ENCODE data around the gene MERTK.

MERTK gene

DNA sequence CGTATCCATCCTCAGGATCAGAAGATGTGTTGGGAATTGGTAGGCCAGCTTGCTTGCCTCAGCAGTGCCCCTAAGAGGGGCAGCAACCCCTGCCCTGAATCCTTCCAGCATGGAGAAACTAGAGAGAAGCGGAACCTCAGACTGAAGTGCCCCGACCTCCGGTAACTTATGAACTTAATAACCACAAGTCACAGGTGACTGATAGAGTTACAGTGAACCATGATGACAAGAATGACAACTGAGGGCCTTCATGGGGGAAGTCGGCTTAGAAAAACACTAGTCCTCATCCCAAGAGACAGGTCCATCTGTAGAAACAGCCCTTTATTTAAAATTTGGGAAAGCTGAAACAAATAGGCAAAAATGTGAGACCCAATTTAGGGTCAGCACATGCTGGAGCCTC is 114.1 kb downstream of the MERTK start:
- H3K4me3 ChIP-seq (ENCODE audit: low read depth, low read length) = no peak overlapping the region
- no peak for DNase-seq
- no peaks in the 10 kb centered on the region for H3K36me3 ChIP-seq
- H3K9me3 ChIP-seq (ENCODE audit: severe bottlenecking) = no peaks in the 10 kb centered on the region
- TF ChIP-seq, protein P1, sequence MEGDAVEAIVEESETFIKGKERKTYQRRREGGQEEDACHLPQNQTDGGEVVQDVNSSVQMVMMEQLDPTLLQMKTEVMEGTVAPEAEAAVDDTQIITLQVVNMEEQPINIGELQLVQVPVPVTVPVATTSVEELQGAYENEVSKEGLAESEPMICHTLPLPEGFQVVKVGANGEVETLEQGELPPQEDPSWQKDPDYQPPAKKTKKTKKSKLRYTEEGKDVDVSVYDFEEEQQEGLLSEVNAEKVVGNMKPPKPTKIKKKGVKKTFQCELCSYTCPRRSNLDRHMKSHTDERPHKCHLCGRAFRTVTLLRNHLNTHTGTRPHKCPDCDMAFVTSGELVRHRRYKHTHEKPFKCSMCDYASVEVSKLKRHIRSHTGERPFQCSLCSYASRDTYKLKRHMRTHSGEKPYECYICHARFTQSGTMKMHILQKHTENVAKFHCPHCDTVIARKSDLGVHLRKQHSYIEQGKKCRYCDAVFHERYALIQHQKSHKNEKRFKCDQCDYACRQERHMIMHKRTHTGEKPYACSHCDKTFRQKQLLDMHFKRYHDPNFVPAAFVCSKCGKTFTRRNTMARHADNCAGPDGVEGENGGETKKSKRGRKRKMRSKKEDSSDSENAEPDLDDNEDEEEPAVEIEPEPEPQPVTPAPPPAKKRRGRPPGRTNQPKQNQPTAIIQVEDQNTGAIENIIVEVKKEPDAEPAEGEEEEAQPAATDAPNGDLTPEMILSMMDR (IDR thresholded peaks at IDR 0.05; ENCODE audit: low read depth, low read length) = no peak
- no peak overlapping the region for H3K27ac ChIP-seq
- no peaks in the 10 kb centered on the region for H3K27me3 ChIP-seq (ENCODE audit: insufficient read depth, low read depth, severe bottlenecking)

DNA sequence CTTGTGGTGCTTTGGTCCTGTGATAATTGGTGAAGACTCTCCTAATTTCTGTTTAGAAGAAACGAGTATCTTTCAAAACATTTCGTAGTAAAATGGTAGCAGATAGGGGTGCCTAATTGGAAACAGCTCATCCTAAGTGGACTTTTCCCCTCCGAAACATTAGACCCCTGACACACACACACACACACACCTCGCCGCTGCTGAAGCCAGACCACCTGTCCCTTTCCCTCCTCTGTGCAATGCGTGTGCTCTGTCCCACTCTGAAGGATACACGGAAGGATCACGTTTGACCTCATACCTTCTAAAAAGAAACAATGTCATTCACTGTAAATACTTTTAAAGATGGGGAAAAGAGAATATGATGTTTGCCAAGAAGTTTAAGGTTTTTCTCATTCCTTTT is 120.4 kb downstream of the MERTK start:
- Histone ChIP-seq H3K36me3 (no peaks in the 10 kb centered on the region), H3K4me3 (ENCODE audit: low read depth, low read length) (no peak overlapping the region), H3K27me3 (ENCODE audit: insufficient read depth, low read depth, severe bottlenecking) (no peaks in the 10 kb centered on the region), H3K27ac (no peak overlapping the region), H3K9me3 (ENCODE audit: severe bottlenecking) (no peaks in the 10 kb centered on the region)
- TF ChIP-seq, protein P1 (IDR thresholded peaks at IDR 0.05; ENCODE audit: low read depth, low read length) = no peak
- no peak for DNase-seq

DNA sequence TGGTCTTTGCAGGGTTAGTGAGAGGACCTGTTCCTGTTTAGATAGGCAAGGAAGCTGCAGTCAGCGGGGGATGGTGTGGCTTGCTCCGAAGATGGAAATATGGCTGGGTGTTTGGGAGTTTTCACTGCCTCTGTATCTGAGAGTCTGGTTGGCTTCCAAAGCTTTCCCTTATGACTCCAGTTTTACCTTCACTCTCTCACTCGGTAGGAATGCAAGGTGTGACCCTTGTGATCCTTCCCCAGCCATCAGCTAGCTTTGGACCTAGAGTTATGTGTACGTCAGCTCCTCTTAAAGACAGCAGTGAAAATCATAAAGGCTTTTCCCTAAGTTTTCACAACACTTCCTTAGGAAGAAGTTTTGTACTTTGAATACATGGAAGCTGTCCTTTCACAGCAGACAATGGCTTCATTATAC is 121.2 kb downstream of the MERTK start:
- Histone ChIP-seq H3K27me3 (ENCODE audit: insufficient read depth, low read depth, severe bottlenecking) (no peaks in the 10 kb centered on the region), H3K4me3 (ENCODE audit: low read depth, low read length) (no peak overlapping the region), H3K27ac (no peak overlapping the region), H3K36me3 (no peaks in the 10 kb centered on the region), H3K9me3 (ENCODE audit: severe bottlenecking) (no peaks in the 10 kb centered on the region)
- no peak for DNase-seq
- TF ChIP-seq, protein P1 (IDR thresholded peaks at IDR 0.05; ENCODE audit: low read depth, low read length) = no peak

DNA sequence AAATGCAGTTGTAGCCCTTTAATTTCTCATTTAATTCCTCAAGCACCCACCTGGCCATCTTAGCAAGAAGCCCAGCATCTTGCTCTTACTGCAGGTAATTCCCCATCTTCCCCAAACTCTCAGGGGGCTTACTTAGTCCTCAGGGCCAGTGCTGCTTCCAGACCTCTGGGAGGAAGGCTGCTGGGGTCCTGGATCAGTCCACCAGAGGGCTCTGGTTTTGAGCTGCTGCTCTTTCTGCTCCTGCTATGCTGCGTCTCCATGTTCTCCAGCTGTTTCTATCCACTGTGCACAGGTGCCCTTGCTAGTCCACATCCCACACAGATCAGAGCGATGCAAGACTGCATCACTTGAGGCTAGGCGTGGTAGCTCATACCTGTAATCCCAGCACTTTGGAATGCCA is 122.2 kb downstream of the MERTK start:
- Histone ChIP-seq H3K27me3 (ENCODE audit: insufficient read depth, low read depth, severe bottlenecking) (no peaks in the 10 kb centered on the region), H3K36me3 (no peaks in the 10 kb centered on the region), H3K9me3 (ENCODE audit: severe bottlenecking) (no peaks in the 10 kb centered on the region), H3K4me3 (ENCODE audit: low read depth, low read length) (no peak overlapping the region), H3K27ac (no peak overlapping the region)
- no peak for DNase-seq
- TF ChIP-seq, protein P1 (IDR thresholded peaks at IDR 0.05; ENCODE audit: low read depth, low read length) = peak; percentile 52

DNA sequence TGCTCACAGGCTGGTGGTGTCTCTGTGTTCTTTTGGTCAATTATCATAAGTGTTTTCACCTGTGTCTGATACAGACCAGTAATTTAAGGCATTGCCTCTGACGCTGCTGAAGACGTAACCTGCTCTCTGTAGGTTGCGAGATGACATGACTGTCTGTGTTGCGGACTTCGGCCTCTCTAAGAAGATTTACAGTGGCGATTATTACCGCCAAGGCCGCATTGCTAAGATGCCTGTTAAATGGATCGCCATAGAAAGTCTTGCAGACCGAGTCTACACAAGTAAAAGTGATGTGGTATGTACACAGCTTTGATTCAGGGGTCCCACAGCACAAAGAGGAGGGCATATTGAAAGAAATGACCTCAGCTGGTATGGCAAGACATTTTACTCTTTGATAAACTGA is 122.9 kb downstream of the MERTK start:
- TF ChIP-seq, protein P1 (IDR thresholded peaks at IDR 0.05; ENCODE audit: low read depth, low read length) = no peak
- Histone ChIP-seq H3K27ac (no peak overlapping the region), H3K4me3 (ENCODE audit: low read depth, low read length) (no peak overlapping the region), H3K27me3 (ENCODE audit: insufficient read depth, low read depth, severe bottlenecking) (no peaks in the 10 kb centered on the region), H3K9me3 (ENCODE audit: severe bottlenecking) (no peaks in the 10 kb centered on the region), H3K36me3 (no peaks in the 10 kb centered on the region)
- no peak for DNase-seq

DNA sequence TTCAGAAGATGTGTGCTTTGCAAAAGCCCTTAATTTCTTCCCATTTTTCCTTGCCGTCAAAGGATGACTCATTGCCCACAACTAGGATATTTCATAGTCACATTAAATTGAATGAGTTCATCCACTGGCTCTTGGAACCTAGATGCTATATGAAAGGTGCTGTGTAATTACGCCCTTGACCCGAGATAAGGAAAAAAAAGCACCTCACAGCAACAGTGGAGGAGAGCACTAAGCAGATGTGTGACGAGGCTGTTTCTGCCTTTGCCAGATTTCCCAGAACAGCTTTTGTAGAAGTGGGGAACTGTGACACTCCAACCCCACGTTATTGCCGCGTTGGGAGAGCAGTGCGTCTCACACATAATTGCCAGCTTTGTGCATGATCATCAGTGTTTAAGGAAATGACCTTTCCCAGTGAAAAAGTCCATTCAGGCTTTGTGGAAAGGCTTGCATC is 123.4 kb downstream of the MERTK start:
- no peak for DNase-seq
- Histone ChIP-seq H3K36me3 (no peaks in the 10 kb centered on the region), H3K4me3 (ENCODE audit: low read depth, low read length) (no peak overlapping the region), H3K9me3 (ENCODE audit: severe bottlenecking) (no peaks in the 10 kb centered on the region), H3K27ac (no peak overlapping the region), H3K27me3 (ENCODE audit: insufficient read depth, low read depth, severe bottlenecking) (no peaks in the 10 kb centered on the region)
- TF ChIP-seq, protein P1 (IDR thresholded peaks at IDR 0.05; ENCODE audit: low read depth, low read length) = no peak
